Glutamatergic neuron (in vitro differentiated cells): ENCODE data around the gene REV3L. TPM values are rescaled to one million over a fixed set of nuclear protein-coding genes. Genes with fewer than 3 reads are reported as not detected.

Experiments
- DNase-seq: peaks from one replicate; pipeline ENCODE4 v3.0.0; 2022
- H3K27ac Mint-ChIP-seq: one replicate; pipeline ENCODE4 v1.8.0; 2020; ENCODE audit warnings: mild to moderate bottlenecking, mixed read lengths, inconsistent platforms; ENCODE audit not compliant: unreplicated experiment
- H3K27me3 Mint-ChIP-seq: one replicate; pipeline ENCODE4 v1.8.0; 2020; ENCODE audit warnings: mild to moderate bottlenecking, moderate library complexity, mixed read lengths, inconsistent platforms; ENCODE audit not compliant: unreplicated experiment
- H3K36me3 Mint-ChIP-seq: one replicate; pipeline ENCODE4 v1.8.0; 2020; ENCODE audit warnings: mild to moderate bottlenecking, mixed read lengths, inconsistent platforms; ENCODE audit not compliant: unreplicated experiment
- H3K4me1 Mint-ChIP-seq: one replicate; pipeline ENCODE4 v1.8.0; 2020; ENCODE audit warnings: mild to moderate bottlenecking, low read depth, mixed read lengths, inconsistent platforms; ENCODE audit not compliant: unreplicated experiment
- H3K4me3 Mint-ChIP-seq: one replicate; pipeline ENCODE4 v1.8.0; 2020; ENCODE audit warnings: mild to moderate bottlenecking, mixed read lengths, inconsistent platforms; ENCODE audit not compliant: unreplicated experiment
- H3K9me3 Mint-ChIP-seq: one replicate; pipeline ENCODE4 v1.8.0; 2020; ENCODE audit warnings: mild to moderate bottlenecking, moderate library complexity, mixed read lengths, inconsistent platforms; ENCODE audit not compliant: unreplicated experiment
- CTCF ChIP-seq: fragments of 200-600 bp; sonication (generic); IDR thresholded peaks from one replicate; pipeline ENCODE4 v1.5.0; 2021; ENCODE audit not compliant: partially characterized antibody, unreplicated experiment
- total RNA-seq: library from RNA; stranded (reverse); fragmentation: NEBNext Ultra II Directional; extraction: Animal tissue kit (Norgen Biotek cat#: 25700); gene quantifications from one replicate; pipeline ENCODE4 v1.2.1, GENCODE V29; 2021; ENCODE audit not compliant: unreplicated experiment

Gene REV3L
- total RNA-seq, 1 donor from 2014 or later, result 33.3 TPM

GRCh38 chr6:111449129-111449528 is 33.9 kb downstream of the REV3L start:
- TF ChIP-seq CTCF, result no peak
- no peaks in the 10 kb centered on the region for H3K27me3 Mint-ChIP-seq
- no peak overlapping the region for H3K4me3 Mint-ChIP-seq
- no peak for DNase-seq
- no peaks in the 10 kb centered on the region for H3K9me3 Mint-ChIP-seq
- H3K4me1 Mint-ChIP-seq, result peaks cover 5% of the 10 kb centered on the region
- no peak overlapping the region for H3K27ac Mint-ChIP-seq
- H3K36me3 Mint-ChIP-seq, result no peaks in the 10 kb centered on the region

GRCh38 chr6:111447051-111447450 is 36.0 kb downstream of the REV3L start:
- no peak for TF ChIP-seq CTCF
- no peak for DNase-seq
- peaks cover 2% of the 10 kb centered on the region for H3K27me3 Mint-ChIP-seq
- H3K4me1 Mint-ChIP-seq, result peaks cover 5% of the 10 kb centered on the region
- H3K9me3 Mint-ChIP-seq, result peaks cover 1% of the 10 kb centered on the region
- H3K27ac Mint-ChIP-seq, result no peak overlapping the region
- no peak overlapping the region for H3K4me3 Mint-ChIP-seq
- H3K36me3 Mint-ChIP-seq, result no peaks in the 10 kb centered on the region

GRCh38 chr6:111445861-111446267 is 37.2 kb downstream of the REV3L start:
- no peak for DNase-seq
- Mint-ChIP-seq H3K27me3 (peaks cover 2% of the 10 kb centered on the region), H3K4me3 (no peak overlapping the region), H3K36me3 (no peaks in the 10 kb centered on the region), H3K9me3 (peaks cover 1% of the 10 kb centered on the region), H3K4me1 (peaks cover 5% of the 10 kb centered on the region), H3K27ac (no peak overlapping the region)
- no peak for TF ChIP-seq CTCF

- Mint-ChIP-seq H3K27ac (no peak overlapping the region), H3K4me1 (peaks cover 5% of the 10 kb centered on the region), H3K9me3 (peaks cover 1% of the 10 kb centered on the region), H3K36me3 (no peaks in the 10 kb centered on the region), H3K4me3 (no peak overlapping the region), H3K27me3 (peaks cover 2% of the 10 kb centered on the region)
- no peak for DNase-seq
- TF ChIP-seq CTCF, result no peak
These were observed 38.2 kb downstream of the REV3L start for GRCh38 chr6:111444794-111445193.

- Mint-ChIP-seq H3K36me3 (no peaks in the 10 kb centered on the region), H3K27me3 (peaks cover 2% of the 10 kb centered on the region), H3K27ac (no peak overlapping the region)
These were observed 41.3 kb downstream of the REV3L start for GRCh38 chr6:111441678-111442243.

More at GRCh38 chr6:111441678-111442243, 41.3 kb downstream of the REV3L start:
- no peak for TF ChIP-seq CTCF
- Mint-ChIP-seq H3K4me3 (no peak overlapping the region), H3K9me3 (peaks cover 1% of the 10 kb centered on the region), H3K4me1 (peaks cover 5% of the 10 kb centered on the region)
- no peak for DNase-seq
